Hepatic stellate cell (primary cell): ENCODE results near the gene CD1C.
"Not testable (repeated sequence)": the region's sequence is repeated elsewhere in the genome, so short reads cannot be mapped to it uniquely, and the experiment has no call there.

Source experiments
- DNase-seq: peaks from one replicate; pipeline ENCODE4 v3.0.0; 2011; ENCODE audit warnings: low spot score

Gene CD1C

GRCh38 chr1:158329300-158329699 lies 39.6 kb downstream of the CD1C start:
- DNase-seq = no peak

DNA sequence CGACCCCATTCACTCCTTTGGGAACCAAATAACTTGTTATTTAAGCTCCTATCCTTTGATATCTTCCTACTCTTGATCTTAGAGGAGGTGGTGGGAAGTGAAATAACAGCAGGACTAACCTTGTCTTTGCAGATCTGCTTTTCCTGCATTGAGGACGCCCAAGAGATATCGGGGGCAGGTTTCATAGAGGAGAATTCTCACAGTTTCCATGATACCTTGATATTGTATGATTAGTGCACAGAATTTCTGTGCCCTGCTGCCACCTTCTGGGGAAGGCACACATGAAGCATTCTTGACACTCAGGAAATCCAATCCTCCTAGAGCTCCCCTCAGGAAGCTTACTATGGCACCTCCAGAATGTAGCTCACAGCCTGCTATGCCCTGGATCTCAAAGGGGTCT lies 40.0 kb downstream of the CD1C start:
- no peak for DNase-seq

GRCh38 chr1:158330391-158331105 lies 40.8 kb downstream of the CD1C start:
- DNase-seq = no peak

DNA sequence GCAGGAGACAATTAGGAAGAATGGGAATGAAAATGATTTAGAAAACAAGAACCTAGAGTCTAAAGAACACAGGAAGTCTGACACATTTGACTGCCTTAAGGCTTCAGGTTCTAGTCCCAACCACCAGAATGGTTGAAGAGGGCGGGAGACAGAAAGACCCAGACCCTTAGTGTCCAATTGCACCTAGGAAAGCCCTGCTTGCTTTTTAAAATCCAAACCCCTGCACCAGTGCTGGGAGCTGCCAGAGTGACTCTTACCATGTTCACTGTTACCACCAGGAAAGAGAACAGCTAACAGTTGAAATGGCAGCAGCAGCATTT lies 41.3 kb downstream of the CD1C start:
- DNase-seq = no peak

GRCh38 chr1:158331481-158332150 lies 41.9 kb downstream of the CD1C start, which contains the start of gene CD1B:
Gene CD1B, minus strand, starts transcription at chr1:158331531. Its CDS starts 108 bp downstream, at chr1:158331423.
- DNase-seq = no peak

- DNase-seq = no peak
These were observed 43.9 kb downstream of the CD1C start for GRCh38 chr1:158333405-158334155.

- DNase-seq = no peak
These were observed 44.9 kb downstream of the CD1C start for GRCh38 chr1:158334526-158335212.

DNA sequence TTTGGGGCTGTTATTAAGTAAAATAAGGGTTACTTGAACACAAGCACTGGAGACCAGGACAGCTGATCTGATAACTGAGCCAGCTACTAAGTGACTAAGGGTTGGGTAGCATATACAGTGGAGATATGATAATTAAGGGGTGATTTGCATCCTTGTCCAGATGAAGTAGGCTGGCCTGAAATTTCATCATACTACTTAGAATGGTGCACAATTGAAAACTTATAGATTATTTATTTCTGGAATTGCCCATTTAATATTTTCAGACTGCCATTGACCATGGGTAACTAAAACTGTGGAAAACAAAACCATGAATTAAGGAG lies 45.5 kb downstream of the CD1C start:
- no peak for DNase-seq

- not testable (repeated sequence) for DNase-seq
These were observed 46.7 kb downstream of the CD1C start for GRCh38 chr1:158336413-158336812.
